Panc1 (cell line): ENCODE data around the gene AHI1. TPM values are rescaled to one million over a fixed set of nuclear protein-coding genes. Genes with fewer than 3 reads are reported as not detected.

Experiments
- ATAC-seq: fragments of 200-7000 bp; cut with Tn5 transposase; 2 replicates; pipeline ENCODE4 v1.9.1; 2020; ENCODE audit warnings: mild to moderate bottlenecking, moderate library complexity
- BruUV-seq: library from RNA; stranded (reverse); fragments of 400-500 nt; replicated peaks from 2 replicates; lab custom pipeline; 2021; lab: Mats Ljungman, UMichigan
- CTCF ChIA-PET: fragments of 300-600 bp; sonication (Branson Sonifier 250); formaldehyde crosslinking; loops from one replicate; lab custom pipeline; 2022; ENCODE audit warnings: antibody characterized with exemption; lab: Charles Lee
- POLR2A ChIA-PET: fragments of 300-600 bp; sonication (Branson Sonifier 250); formaldehyde crosslinking; loops from one replicate; lab custom pipeline; 2022; ENCODE audit warnings: antibody characterized with exemption; lab: Charles Lee
- DNase-seq: peaks from one replicate; pipeline ENCODE4 v3.0.0-alpha.2; 2010; ENCODE audit warnings: low read depth, low spot score
- H3K27ac ChIP-seq: 2 replicates; pipeline ENCODE4 v1.5.1; 2011; ENCODE audit warnings: mild to moderate bottlenecking, low read length, inconsistent platforms
- H3K27me3 ChIP-seq: fragments of 200-500 bp; sonication (Bioruptor generic); 2 replicates; pipeline ENCODE4 v1.6.0; 2014; ENCODE audit warnings: low read length, inconsistent platforms; ENCODE audit not compliant: control insufficient read depth, insufficient read depth
- H3K36me3 ChIP-seq: fragments of 200-500 bp; sonication (Bioruptor generic); 2 replicates; pipeline ENCODE4 v1.5.1; 2014; ENCODE audit warnings: inconsistent platforms, mild to moderate bottlenecking, low read length, moderate library complexity; ENCODE audit not compliant: control insufficient read depth, insufficient read depth
- H3K4me1 ChIP-seq: 2 replicates; pipeline ENCODE4 v1.5.1; 2011; ENCODE audit warnings: inconsistent platforms, mild to moderate bottlenecking, low read length, moderate library complexity; ENCODE audit not compliant: control insufficient read depth, insufficient read depth
- H3K4me3 ChIP-seq, 2 experiments: 2 replicates each; pipeline ENCODE4 v1.5.1; 2011 to 2012; ENCODE audit warnings: low read depth in 2 of 2, low read length in 2 of 2, mild to moderate bottlenecking in 2 of 2, inconsistent platforms in 1 of 2, moderate library complexity in 1 of 2
- H3K9me3 ChIP-seq: fragments of 200-500 bp; sonication (Bioruptor generic); 2 replicates; pipeline ENCODE4 v1.5.1; 2014; ENCODE audit warnings: low read depth, mild to moderate bottlenecking, inconsistent platforms, low read length, moderate library complexity; ENCODE audit not compliant: control insufficient read depth, insufficient read depth
- CTCF ChIP-seq: fragments of 450-650 bp; IDR thresholded peaks from 2 replicates; pipeline ENCODE4 v1.5.1; 2017; ENCODE audit warnings: mild to moderate bottlenecking
- POLR2AphosphoS5 ChIP-seq: IDR thresholded peaks from 2 replicates; pipeline ENCODE4 v1.6.1; 2012; ENCODE audit warnings: mild to moderate bottlenecking, low read depth, low read length, moderate library complexity
- REST ChIP-seq, 2 experiments: IDR thresholded peaks; 2 replicates each; pipeline ENCODE4 v1.6.1; 2011 to 2012; ENCODE audit warnings: low read depth in 2 of 2, control low read depth in 1 of 2, low read length in 1 of 2, mild to moderate bottlenecking in 1 of 2, moderate library complexity in 1 of 2; ENCODE audit not compliant: insufficient read depth in 1 of 2
- SIN3A ChIP-seq: IDR thresholded peaks from 2 replicates; pipeline ENCODE4 v1.6.1; 2012; ENCODE audit warnings: low read depth, mild to moderate bottlenecking, low read length, moderate library complexity, borderline replicate concordance; ENCODE audit not compliant: insufficient read depth
- TCF7L2 ChIP-seq: IDR thresholded peaks from 2 replicates; pipeline ENCODE4 v1.6.1; 2011; ENCODE audit warnings: mild to moderate bottlenecking, low read depth, low read length, inconsistent platforms
- in situ Hi-C: cut with HindIII; loops from 2 replicates; pipeline ENCODE4 v1.10.0; 2016; ENCODE audit warnings: low sequenced_read_pairs, low pct_unique_long_range_greater_than_20kb
- intact Hi-C: fragments of 100-400 bp; cut with micrococcal nuclease; formaldehyde crosslinking; loops from one replicate; pipeline ENCODE4 v1.10.0; 2022; ENCODE audit not compliant: unreplicated experiment
- total RNA-seq: library from RNA; stranded (reverse); gene quantifications from one replicate; pipeline ENCODE4 v1.2.1, GENCODE V29; 2021; ENCODE audit not compliant: unreplicated experiment

The AHI1 gene
- total RNA-seq, 1 experiment from 2014 or later: 22.3 TPM

- Histone ChIP-seq H3K27ac (no peak overlapping the region), H3K4me3 (no peak overlapping the region), H3K4me1 (no peaks in the 10 kb centered on the region), H3K36me3 (no peaks in the 10 kb centered on the region), H3K9me3 (no peaks in the 10 kb centered on the region), H3K27me3 (no peaks in the 10 kb centered on the region)
- intact Hi-C loops: no loop called here
- CTCF ChIA-PET: interaction anchor here (0.7 kb wide), 1 partner anchor 41 kb away, joined by 5 read pairs; no protein-coding TSS in a partner anchor
- in situ Hi-C loops: no loop called here
- BruUV-seq: no TSS peak
- POLR2A ChIA-PET: no interaction called here
- TF ChIP-seq SIN3A: no peak
- no peak for TF ChIP-seq REST (IDR thresholded peaks at IDR 0.05; ENCODE audit: insufficient read depth in 1 of 2, low read depth in 2 of 2, low read length in 1 of 2)
- TF ChIP-seq CTCF: no peak
- TF ChIP-seq POLR2AphosphoS5: no peak
- no peak for TF ChIP-seq TCF7L2
- ATAC-seq: no peak
- no peak for DNase-seq
Measured at GRCh38 chr6:135298455-135298854, 199.1 kb downstream of the AHI1 start.

GRCh38 chr6:135296715-135297114 lies 200.8 kb downstream of the AHI1 start:
- in situ Hi-C loops (no loop called here), intact Hi-C loops (no loop called here)
- Histone ChIP-seq H3K9me3 (no peaks in the 10 kb centered on the region), H3K27ac (no peak overlapping the region), H3K27me3 (no peaks in the 10 kb centered on the region), H3K36me3 (no peaks in the 10 kb centered on the region), H3K4me1 (no peaks in the 10 kb centered on the region), H3K4me3 (no peak overlapping the region)
- no peak for TF ChIP-seq POLR2AphosphoS5
- TF ChIP-seq REST (IDR thresholded peaks at IDR 0.05; ENCODE audit: insufficient read depth in 1 of 2, low read depth in 2 of 2, low read length in 1 of 2): no peak
- TF ChIP-seq CTCF: no peak
- no peak for TF ChIP-seq TCF7L2
- no peak for TF ChIP-seq SIN3A
- no TSS peak for BruUV-seq
- ATAC-seq: no peak
- ChIA-PET POLR2A (no interaction called here), CTCF (no interaction called here)
- DNase-seq: no peak
